NB4 (cell line): ENCODE data around the gene TNFSF15.

Experiments
- DNase-seq: peaks from one replicate; pipeline ENCODE4 v3.0.0; 2010; ENCODE audit warnings: low read depth
- H3K4me3 ChIP-seq: one replicate; pipeline ENCODE4 v1.5.1; 2011; ENCODE audit warnings: mild to moderate bottlenecking, low read depth, low read length, moderate library complexity
- MAX ChIP-seq: IDR thresholded peaks from 2 replicates; pipeline ENCODE4 v1.6.1; 2011; ENCODE audit warnings: low read depth, low read length
- MYC ChIP-seq: IDR thresholded peaks from 2 replicates; pipeline ENCODE4 v1.6.1; 2011; ENCODE audit warnings: low read depth, low read length
- POLR2A ChIP-seq: IDR thresholded peaks from 2 replicates; pipeline ENCODE4 v1.6.1; 2011; ENCODE audit warnings: mild to moderate bottlenecking; ENCODE audit not compliant: insufficient read length; ENCODE audit errors: extremely low read depth
- TF ChIP-seq, protein P1 (sequence below): IDR thresholded peaks from one replicate; pipeline ENCODE4 v1.5.1; 2012; ENCODE audit warnings: low read depth, low read length

Gene TNFSF15

GRCh38 chr9:114759512-114760341, 46.1 kb downstream of the TNFSF15 start:
- no peak for DNase-seq
- H3K4me3 ChIP-seq = no peak overlapping the region
- TF ChIP-seq POLR2A = no peak
- no peak for TF ChIP-seq MAX
- TF ChIP-seq, protein P1, sequence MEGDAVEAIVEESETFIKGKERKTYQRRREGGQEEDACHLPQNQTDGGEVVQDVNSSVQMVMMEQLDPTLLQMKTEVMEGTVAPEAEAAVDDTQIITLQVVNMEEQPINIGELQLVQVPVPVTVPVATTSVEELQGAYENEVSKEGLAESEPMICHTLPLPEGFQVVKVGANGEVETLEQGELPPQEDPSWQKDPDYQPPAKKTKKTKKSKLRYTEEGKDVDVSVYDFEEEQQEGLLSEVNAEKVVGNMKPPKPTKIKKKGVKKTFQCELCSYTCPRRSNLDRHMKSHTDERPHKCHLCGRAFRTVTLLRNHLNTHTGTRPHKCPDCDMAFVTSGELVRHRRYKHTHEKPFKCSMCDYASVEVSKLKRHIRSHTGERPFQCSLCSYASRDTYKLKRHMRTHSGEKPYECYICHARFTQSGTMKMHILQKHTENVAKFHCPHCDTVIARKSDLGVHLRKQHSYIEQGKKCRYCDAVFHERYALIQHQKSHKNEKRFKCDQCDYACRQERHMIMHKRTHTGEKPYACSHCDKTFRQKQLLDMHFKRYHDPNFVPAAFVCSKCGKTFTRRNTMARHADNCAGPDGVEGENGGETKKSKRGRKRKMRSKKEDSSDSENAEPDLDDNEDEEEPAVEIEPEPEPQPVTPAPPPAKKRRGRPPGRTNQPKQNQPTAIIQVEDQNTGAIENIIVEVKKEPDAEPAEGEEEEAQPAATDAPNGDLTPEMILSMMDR = no peak
- no peak for TF ChIP-seq MYC

GRCh38 chr9:114757984-114758383, 47.9 kb downstream of the TNFSF15 start:
- TF ChIP-seq, protein P1 = no peak
- TF ChIP-seq MAX (no peak), MYC (no peak), POLR2A (no peak)
- DNase-seq = no peak
- no peak overlapping the region for H3K4me3 ChIP-seq

GRCh38 chr9:114757395-114757794, 48.4 kb downstream of the TNFSF15 start:
- no peak for TF ChIP-seq POLR2A
- TF ChIP-seq, protein P1 = no peak
- no peak for TF ChIP-seq MYC
- no peak for TF ChIP-seq MAX
- DNase-seq = no peak
- no peak overlapping the region for H3K4me3 ChIP-seq

DNA sequence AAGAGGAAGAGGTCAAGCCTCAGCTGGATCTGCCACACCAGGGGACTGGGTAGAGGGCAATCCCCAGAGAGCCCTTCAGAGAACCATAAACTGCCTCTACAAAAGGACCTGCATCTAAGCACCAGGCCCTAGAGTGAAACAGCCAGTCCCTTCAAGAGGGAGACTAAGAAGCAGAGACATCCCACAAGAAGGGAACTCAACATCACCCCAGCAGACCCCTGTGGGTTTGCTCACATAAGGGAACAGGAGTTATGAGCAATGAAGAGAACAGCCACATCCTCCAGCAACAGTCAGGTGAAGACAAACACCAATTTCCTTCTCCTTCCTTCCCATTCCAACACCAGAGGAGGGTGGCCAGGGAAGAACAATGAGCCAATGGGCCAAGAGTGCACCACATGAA, 48.9 kb downstream of the TNFSF15 start:
- no peak overlapping the region for H3K4me3 ChIP-seq
- TF ChIP-seq MYC = no peak
- TF ChIP-seq, protein P1 = no peak
- TF ChIP-seq POLR2A = no peak
- TF ChIP-seq MAX = no peak
- peak; percentile 38 for DNase-seq

GRCh38 chr9:114754581-114754980, 51.3 kb downstream of the TNFSF15 start:
- H3K4me3 ChIP-seq = no peak overlapping the region
- no peak for TF ChIP-seq POLR2A
- no peak for TF ChIP-seq MYC
- TF ChIP-seq MAX = no peak
- TF ChIP-seq, protein P1 = no peak
- DNase-seq = peak; percentile 42
